ENCODE measurements around the gene ALPL.

ALPL gene

GRCh38 chr1:21531241-21531640 lies 22.0 kb downstream of the ALPL start:
- Histone ChIP-seq H2AFZ (ENCODE audit: low read depth, low read length) (no peak overlapping the region), H3K4me1 (ENCODE audit: low read length) (peaks cover 16% of the 10 kb centered on the region), H3K27ac (ENCODE audit: low read length) (no peak overlapping the region), H3K9ac (ENCODE audit: low read length) (no peak overlapping the region), H3K36me3 (replicated peaks; ENCODE audit: low read depth, low read length) (no peaks in the 10 kb centered on the region), H3K4me2 (ENCODE audit: low read length) (no peak overlapping the region), H4K20me1 (ENCODE audit: insufficient read depth, low read length) (no peaks in the 10 kb centered on the region), H3K27me3 (ENCODE audit: low read depth, low read length) (peaks cover 2% of the 10 kb centered on the region; the same call in 1 of the 2 replicates), H3K9me3 (ENCODE audit: insufficient read depth, low read length) (no peaks in the 10 kb centered on the region), H3K79me2 (ENCODE audit: low read length) (no peaks in the 10 kb centered on the region), H3K4me3 (ENCODE audit: low read length) (no peak overlapping the region)
- TF ChIP-seq EZH2phosphoT487 (IDR thresholded peaks at IDR 0.05; ENCODE audit: low read depth) (no peak), CTCF (IDR thresholded peaks at IDR 0.05; ENCODE audit: low read depth, low read length) (no peak)

- TF ChIP-seq CTCF (IDR thresholded peaks at IDR 0.05; ENCODE audit: low read depth, low read length) (no peak), EZH2phosphoT487 (IDR thresholded peaks at IDR 0.05; ENCODE audit: low read depth) (no peak)
- Histone ChIP-seq H3K27me3 (ENCODE audit: low read depth, low read length) (peaks cover 2% of the 10 kb centered on the region; the same call in 1 of the 2 replicates), H3K79me2 (ENCODE audit: low read length) (no peaks in the 10 kb centered on the region), H3K27ac (ENCODE audit: low read length) (no peak overlapping the region), H3K9ac (ENCODE audit: low read length) (no peak overlapping the region), H3K4me2 (ENCODE audit: low read length) (no peak overlapping the region), H3K4me1 (ENCODE audit: low read length) (peaks cover 6% of the 10 kb centered on the region), H3K36me3 (replicated peaks; ENCODE audit: low read depth, low read length) (no peaks in the 10 kb centered on the region), H4K20me1 (ENCODE audit: insufficient read depth, low read length) (no peaks in the 10 kb centered on the region), H2AFZ (ENCODE audit: low read depth, low read length) (no peak overlapping the region), H3K4me3 (ENCODE audit: low read length) (no peak overlapping the region), H3K9me3 (ENCODE audit: insufficient read depth, low read length) (no peaks in the 10 kb centered on the region)
Measured at GRCh38 chr1:21532496-21532895, 23.3 kb downstream of the ALPL start.

GRCh38 chr1:21532992-21533534 lies 23.8 kb downstream of the ALPL start:
- H3K9me3 ChIP-seq (ENCODE audit: insufficient read depth, low read length): no peaks in the 10 kb centered on the region
- H3K27ac ChIP-seq (ENCODE audit: low read length): no peak overlapping the region
- peaks cover 2% of the 10 kb centered on the region; the same call in 1 of the 2 replicates for H3K27me3 ChIP-seq (ENCODE audit: low read depth, low read length)
- no peak overlapping the region for H3K9ac ChIP-seq (ENCODE audit: low read length)
- H3K4me2 ChIP-seq (ENCODE audit: low read length): no peak overlapping the region
- H3K4me1 ChIP-seq (ENCODE audit: low read length): peaks cover 6% of the 10 kb centered on the region
- H4K20me1 ChIP-seq (ENCODE audit: insufficient read depth, low read length): no peaks in the 10 kb centered on the region
- TF ChIP-seq EZH2phosphoT487 (IDR thresholded peaks at IDR 0.05; ENCODE audit: low read depth) (no peak), CTCF (IDR thresholded peaks at IDR 0.05; ENCODE audit: low read depth, low read length) (no peak)
- H3K4me3 ChIP-seq (ENCODE audit: low read length): no peak overlapping the region
- no peaks in the 10 kb centered on the region for H3K36me3 ChIP-seq (replicated peaks; ENCODE audit: low read depth, low read length)
- H2AFZ ChIP-seq (ENCODE audit: low read depth, low read length): no peak overlapping the region
- H3K79me2 ChIP-seq (ENCODE audit: low read length): no peaks in the 10 kb centered on the region

GRCh38 chr1:21534146-21534545 lies 24.9 kb downstream of the ALPL start:
- H3K9ac ChIP-seq (ENCODE audit: low read length): no peak overlapping the region
- H3K79me2 ChIP-seq (ENCODE audit: low read length): no peaks in the 10 kb centered on the region
- no peaks in the 10 kb centered on the region for H3K9me3 ChIP-seq (ENCODE audit: insufficient read depth, low read length)
- H3K27me3 ChIP-seq (ENCODE audit: low read depth, low read length): peaks cover 2% of the 10 kb centered on the region; the same call in 1 of the 2 replicates
- H3K4me1 ChIP-seq (ENCODE audit: low read length): peaks cover 6% of the 10 kb centered on the region
- H3K36me3 ChIP-seq (replicated peaks; ENCODE audit: low read depth, low read length): no peaks in the 10 kb centered on the region
- H4K20me1 ChIP-seq (ENCODE audit: insufficient read depth, low read length): no peaks in the 10 kb centered on the region
- no peak overlapping the region for H3K4me3 ChIP-seq (ENCODE audit: low read length)
- H3K27ac ChIP-seq (ENCODE audit: low read length): no peak overlapping the region
- no peak overlapping the region for H2AFZ ChIP-seq (ENCODE audit: low read depth, low read length)
- no peak overlapping the region for H3K4me2 ChIP-seq (ENCODE audit: low read length)
- no peak for TF ChIP-seq EZH2phosphoT487 (IDR thresholded peaks at IDR 0.05; ENCODE audit: low read depth)
- no peak for TF ChIP-seq CTCF (IDR thresholded peaks at IDR 0.05; ENCODE audit: low read depth, low read length)

Measured in OCI-LY3 (cell line).